ENCODE data around the gene SLC17A9. TPM values are rescaled to one million over a fixed set of nuclear protein-coding genes. Genes with fewer than 3 reads are reported as not detected.

Gene SLC17A9
- total and polyA plus RNA-seq, 2 experiments from 2014 or later, result 32.0 to 39.3 TPM

DNA sequence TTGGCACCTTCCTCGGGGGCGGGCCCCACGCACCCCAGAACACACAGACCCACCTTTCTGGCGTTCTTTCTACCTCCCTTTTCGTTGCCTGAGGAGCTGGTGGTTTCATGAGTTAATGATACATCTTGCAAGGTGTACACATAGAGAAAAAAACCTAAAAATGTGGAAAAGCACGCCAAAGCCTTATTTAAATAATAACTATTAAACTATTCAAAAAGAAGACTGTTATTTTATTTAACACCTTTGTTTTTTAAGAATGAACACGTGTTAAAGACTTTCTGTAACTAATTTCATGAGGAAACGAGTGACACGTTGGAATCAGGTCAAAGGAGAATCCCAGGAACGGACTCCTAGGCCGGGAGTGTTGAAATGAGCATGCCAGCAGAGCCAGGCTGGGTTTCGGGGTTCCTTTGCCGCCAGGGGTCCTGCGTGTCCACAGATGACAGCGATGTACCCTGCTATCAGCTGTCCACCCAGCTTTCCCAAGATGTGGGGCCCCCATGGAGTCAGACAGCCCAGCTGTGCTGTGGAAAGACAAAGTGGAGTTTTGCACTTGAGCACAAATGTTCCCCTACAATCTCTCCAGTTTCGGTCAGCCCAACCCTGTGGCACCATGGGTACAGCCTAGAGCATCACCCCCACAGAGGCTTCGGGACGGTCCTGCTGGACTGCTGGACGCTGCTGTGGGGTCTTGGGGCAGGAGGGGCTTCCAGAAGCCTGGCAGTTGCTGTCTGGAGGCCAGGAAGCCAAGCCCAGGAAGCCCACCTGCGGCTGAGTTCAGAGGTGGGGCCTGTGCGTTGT is 16.1 kb downstream of the SLC17A9 start:
- Mint-ChIP-seq H3K9me3 (no peaks in the 10 kb centered on the region; the same call in 1 of the 3 replicates), H3K27ac (no peak overlapping the region), H3K4me1 (peaks cover 15% of the 10 kb centered on the region), H3K4me3 (no peak overlapping the region), H3K27me3 (ENCODE audit: insufficient read depth, low read depth, poor library complexity) (peaks cover 31% of the 10 kb centered on the region), H3K36me3 (ENCODE audit: low read depth) (no peaks in the 10 kb centered on the region; the same call in 2 of the 3 replicates)
- Histone ChIP-seq H3F3A (replicated peaks; ENCODE audit: low read depth) (peaks cover 6% of the 10 kb centered on the region), H3K36me3 (ENCODE audit: insufficient read depth) (no peaks in the 10 kb centered on the region), H3K4me3 (no peak overlapping the region), H3K9me2 (ENCODE audit: insufficient read depth) (no peaks in the 10 kb centered on the region), H4K20me1 (replicated peaks; ENCODE audit: insufficient read depth) (no peaks in the 10 kb centered on the region), H3K4me1 (ENCODE audit: insufficient read depth) (peaks cover 10% of the 10 kb centered on the region), H3K27me3 (ENCODE audit: insufficient read depth) (peaks cover 12% of the 10 kb centered on the region), H3K79me2 (replicated peaks; ENCODE audit: insufficient read depth) (no peaks in the 10 kb centered on the region), H3K4me2 (no peak overlapping the region), H3K27ac (ENCODE audit: low read depth) (no peak overlapping the region), H2AFZ (no peak overlapping the region)
- DNase-seq (ENCODE audit: low spot score) (no peak), ATAC-seq (no peak)
- TF ChIP-seq ZNF114 (CRISPR knock-in tag; IDR thresholded peaks at IDR 0.05) (no peak), ZNF331 (CRISPR knock-in tag; IDR thresholded peaks at IDR 0.05; ENCODE audit: low read depth) (no peak)

DNA sequence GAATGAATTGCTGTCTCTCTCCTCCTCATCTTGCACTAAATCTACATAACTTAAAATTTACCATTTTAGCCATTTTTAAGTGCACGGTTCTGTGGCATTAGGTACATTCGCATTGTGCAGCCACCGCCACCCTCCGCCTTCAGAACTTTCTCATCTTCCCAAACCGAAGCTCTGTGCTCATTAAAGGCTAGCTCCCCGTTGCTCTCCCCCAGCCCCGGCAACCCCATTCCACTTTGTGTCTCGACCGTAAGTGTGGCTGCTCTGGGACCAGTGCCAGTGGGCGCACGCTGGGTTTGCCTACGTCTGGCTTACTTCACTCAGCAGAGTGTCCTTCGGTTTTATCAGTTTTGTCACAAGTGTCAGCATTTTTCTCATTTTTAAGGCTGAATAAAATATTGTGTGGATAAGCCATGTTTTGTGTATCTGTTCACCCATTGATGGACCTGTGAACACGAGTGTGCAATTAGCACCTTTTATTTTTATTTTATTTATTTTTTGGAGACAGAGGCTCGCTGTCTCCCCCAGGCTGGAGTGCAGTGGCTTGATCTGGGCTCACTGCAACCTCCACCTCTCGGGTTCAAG is 16.8 kb downstream of the SLC17A9 start:
- H3K36me3 Mint-ChIP-seq (ENCODE audit: low read depth), result no peaks in the 10 kb centered on the region; the same call in 2 of the 3 replicates
- ATAC-seq, result no peak
- H3K4me1 Mint-ChIP-seq, result peaks cover 19% of the 10 kb centered on the region
- no peak overlapping the region for H3K27ac ChIP-seq (ENCODE audit: low read depth)
- H3K4me3 Mint-ChIP-seq, result no peak overlapping the region
- no peaks in the 10 kb centered on the region for H4K20me1 ChIP-seq (replicated peaks; ENCODE audit: insufficient read depth)
- no peaks in the 10 kb centered on the region for H3K36me3 ChIP-seq (ENCODE audit: insufficient read depth)
- H3F3A ChIP-seq (replicated peaks; ENCODE audit: low read depth), result peaks cover 9% of the 10 kb centered on the region
- no peak overlapping the region for H3K27ac Mint-ChIP-seq
- peaks cover 2% of the 10 kb centered on the region; the same call in 2 of the 3 replicates for H3K9me3 Mint-ChIP-seq
- no peaks in the 10 kb centered on the region for H3K9me2 ChIP-seq (ENCODE audit: insufficient read depth)
- H3K79me2 ChIP-seq (replicated peaks; ENCODE audit: insufficient read depth), result no peaks in the 10 kb centered on the region
- H3K4me3 ChIP-seq, result no peak overlapping the region
- H2AFZ ChIP-seq, result no peak overlapping the region
- H3K27me3 Mint-ChIP-seq (ENCODE audit: insufficient read depth, low read depth, poor library complexity), result peaks cover 38% of the 10 kb centered on the region
- DNase-seq (ENCODE audit: low spot score), result no peak
- H3K4me1 ChIP-seq (ENCODE audit: insufficient read depth), result peaks cover 17% of the 10 kb centered on the region
- H3K4me2 ChIP-seq, result no peak overlapping the region
- H3K27me3 ChIP-seq (ENCODE audit: insufficient read depth), result peaks cover 19% of the 10 kb centered on the region
- TF ChIP-seq, protein P1, sequence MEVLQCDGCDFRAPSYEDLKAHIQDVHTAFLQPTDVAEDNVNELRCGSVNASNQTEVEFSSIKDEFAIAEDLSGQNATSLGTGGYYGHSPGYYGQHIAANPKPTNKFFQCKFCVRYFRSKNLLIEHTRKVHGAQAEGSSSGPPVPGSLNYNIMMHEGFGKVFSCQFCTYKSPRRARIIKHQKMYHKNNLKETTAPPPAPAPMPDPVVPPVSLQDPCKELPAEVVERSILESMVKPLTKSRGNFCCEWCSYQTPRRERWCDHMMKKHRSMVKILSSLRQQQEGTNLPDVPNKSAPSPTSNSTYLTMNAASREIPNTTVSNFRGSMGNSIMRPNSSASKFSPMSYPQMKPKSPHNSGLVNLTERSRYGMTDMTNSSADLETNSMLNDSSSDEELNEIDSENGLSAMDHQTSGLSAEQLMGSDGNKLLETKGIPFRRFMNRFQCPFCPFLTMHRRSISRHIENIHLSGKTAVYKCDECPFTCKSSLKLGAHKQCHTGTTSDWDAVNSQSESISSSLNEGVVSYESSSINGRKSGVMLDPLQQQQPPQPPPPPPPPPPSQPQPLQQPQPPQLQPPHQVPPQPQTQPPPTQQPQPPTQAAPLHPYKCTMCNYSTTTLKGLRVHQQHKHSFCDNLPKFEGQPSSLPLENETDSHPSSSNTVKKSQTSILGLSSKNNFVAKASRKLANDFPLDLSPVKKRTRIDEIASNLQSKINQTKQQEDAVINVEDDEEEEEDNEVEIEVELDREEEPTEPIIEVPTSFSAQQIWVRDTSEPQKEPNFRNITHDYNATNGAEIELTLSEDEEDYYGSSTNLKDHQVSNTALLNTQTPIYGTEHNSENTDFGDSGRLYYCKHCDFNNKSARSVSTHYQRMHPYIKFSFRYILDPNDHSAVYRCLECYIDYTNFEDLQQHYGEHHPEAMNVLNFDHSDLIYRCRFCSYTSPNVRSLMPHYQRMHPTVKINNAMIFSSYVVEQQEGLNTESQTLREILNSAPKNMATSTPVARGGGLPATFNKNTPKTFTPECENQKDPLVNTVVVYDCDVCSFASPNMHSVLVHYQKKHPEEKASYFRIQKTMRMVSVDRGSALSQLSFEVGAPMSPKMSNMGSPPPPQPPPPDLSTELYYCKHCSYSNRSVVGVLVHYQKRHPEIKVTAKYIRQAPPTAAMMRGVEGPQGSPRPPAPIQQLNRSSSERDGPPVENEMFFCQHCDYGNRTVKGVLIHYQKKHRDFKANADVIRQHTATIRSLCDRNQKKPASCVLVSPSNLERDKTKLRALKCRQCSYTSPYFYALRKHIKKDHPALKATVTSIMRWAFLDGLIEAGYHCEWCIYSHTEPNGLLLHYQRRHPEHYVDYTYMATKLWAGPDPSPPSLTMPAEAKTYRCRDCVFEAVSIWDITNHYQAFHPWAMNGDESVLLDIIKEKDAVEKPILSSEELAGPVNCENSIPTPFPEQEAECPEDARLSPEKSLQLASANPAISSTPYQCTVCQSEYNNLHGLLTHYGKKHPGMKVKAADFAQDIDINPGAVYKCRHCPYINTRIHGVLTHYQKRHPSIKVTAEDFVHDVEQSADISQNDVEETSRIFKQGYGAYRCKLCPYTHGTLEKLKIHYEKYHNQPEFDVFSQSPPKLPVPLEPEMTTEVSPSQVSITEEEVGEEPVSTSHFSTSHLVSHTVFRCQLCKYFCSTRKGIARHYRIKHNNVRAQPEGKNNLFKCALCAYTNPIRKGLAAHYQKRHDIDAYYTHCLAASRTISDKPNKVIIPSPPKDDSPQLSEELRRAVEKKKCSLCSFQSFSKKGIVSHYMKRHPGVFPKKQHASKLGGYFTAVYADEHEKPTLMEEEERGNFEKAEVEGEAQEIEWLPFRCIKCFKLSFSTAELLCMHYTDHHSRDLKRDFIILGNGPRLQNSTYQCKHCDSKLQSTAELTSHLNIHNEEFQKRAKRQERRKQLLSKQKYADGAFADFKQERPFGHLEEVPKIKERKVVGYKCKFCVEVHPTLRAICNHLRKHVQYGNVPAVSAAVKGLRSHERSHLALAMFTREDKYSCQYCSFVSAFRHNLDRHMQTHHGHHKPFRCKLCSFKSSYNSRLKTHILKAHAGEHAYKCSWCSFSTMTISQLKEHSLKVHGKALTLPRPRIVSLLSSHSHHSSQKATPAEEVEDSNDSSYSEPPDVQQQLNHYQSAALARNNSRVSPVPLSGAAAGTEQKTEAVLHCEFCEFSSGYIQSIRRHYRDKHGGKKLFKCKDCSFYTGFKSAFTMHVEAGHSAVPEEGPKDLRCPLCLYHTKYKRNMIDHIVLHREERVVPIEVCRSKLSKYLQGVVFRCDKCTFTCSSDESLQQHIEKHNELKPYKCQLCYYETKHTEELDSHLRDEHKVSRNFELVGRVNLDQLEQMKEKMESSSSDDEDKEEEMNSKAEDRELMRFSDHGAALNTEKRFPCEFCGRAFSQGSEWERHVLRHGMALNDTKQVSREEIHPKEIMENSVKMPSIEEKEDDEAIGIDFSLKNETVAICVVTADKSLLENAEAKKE (CRISPR knock-in tag; IDR thresholded peaks at IDR 0.05), result no peak
